GM12872 (cell line): ENCODE results near the gene FBXO7.

Source experiments
- TF ChIP-seq, protein P1 (sequence below): IDR thresholded peaks from 3 replicates; pipeline ENCODE4 v1.5.1; 2011; ENCODE audit warnings: low read depth, mild to moderate bottlenecking, low read length, moderate library complexity; ENCODE audit not compliant: insufficient read depth

The FBXO7 gene

DNA sequence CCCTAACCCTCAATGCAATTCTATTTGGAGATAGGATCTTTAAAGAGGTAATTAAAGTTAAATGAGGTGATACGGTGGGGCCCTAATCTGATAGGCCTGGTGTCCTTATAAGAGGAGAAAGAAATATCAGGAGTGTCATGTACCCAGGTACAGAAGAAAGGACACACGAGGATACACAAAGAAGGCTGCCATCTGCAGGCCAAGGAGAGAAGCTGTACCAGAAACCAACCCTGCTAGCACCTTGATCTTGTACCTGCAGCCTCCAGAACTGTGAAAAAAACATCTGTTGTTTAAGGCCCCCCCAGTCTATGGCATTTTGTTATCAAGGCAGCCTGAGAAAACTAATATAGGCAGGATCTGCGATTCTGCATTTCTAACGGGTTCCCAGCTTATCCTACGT, 44.2 kb downstream of the FBXO7 start:
- TF ChIP-seq, protein P1, sequence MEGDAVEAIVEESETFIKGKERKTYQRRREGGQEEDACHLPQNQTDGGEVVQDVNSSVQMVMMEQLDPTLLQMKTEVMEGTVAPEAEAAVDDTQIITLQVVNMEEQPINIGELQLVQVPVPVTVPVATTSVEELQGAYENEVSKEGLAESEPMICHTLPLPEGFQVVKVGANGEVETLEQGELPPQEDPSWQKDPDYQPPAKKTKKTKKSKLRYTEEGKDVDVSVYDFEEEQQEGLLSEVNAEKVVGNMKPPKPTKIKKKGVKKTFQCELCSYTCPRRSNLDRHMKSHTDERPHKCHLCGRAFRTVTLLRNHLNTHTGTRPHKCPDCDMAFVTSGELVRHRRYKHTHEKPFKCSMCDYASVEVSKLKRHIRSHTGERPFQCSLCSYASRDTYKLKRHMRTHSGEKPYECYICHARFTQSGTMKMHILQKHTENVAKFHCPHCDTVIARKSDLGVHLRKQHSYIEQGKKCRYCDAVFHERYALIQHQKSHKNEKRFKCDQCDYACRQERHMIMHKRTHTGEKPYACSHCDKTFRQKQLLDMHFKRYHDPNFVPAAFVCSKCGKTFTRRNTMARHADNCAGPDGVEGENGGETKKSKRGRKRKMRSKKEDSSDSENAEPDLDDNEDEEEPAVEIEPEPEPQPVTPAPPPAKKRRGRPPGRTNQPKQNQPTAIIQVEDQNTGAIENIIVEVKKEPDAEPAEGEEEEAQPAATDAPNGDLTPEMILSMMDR = peak; percentile 58

GRCh38 chr22:32520612-32521011, 46.0 kb downstream of the FBXO7 start:
- TF ChIP-seq, protein P1 = no peak

- TF ChIP-seq, protein P1 = no peak
Measured at GRCh38 chr22:32522237-32522636, 47.6 kb downstream of the FBXO7 start.

- TF ChIP-seq, protein P1 = no peak
Measured at GRCh38 chr22:32527756-32528155, 53.1 kb downstream of the FBXO7 start.

DNA sequence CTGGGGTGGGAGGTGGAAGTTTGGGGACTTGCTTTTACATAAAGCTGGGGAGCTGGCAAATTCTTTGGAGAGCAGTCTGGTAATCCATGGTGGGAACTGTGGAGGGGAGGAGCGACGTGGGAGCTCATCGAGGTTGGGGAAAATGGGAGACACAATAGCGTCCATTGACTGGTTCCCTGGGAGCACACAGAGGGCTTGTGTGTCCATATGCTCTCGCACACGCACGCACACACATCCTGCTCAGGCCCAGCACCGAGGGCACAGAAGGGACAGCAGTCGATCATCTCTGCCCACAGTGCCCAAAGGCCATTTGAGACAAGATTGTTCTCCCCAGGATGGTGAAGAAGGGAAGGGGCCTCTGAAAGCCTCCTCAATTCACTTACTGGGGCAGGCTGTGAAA, 53.7 kb downstream of the FBXO7 start:
- TF ChIP-seq, protein P1 = no peak

DNA sequence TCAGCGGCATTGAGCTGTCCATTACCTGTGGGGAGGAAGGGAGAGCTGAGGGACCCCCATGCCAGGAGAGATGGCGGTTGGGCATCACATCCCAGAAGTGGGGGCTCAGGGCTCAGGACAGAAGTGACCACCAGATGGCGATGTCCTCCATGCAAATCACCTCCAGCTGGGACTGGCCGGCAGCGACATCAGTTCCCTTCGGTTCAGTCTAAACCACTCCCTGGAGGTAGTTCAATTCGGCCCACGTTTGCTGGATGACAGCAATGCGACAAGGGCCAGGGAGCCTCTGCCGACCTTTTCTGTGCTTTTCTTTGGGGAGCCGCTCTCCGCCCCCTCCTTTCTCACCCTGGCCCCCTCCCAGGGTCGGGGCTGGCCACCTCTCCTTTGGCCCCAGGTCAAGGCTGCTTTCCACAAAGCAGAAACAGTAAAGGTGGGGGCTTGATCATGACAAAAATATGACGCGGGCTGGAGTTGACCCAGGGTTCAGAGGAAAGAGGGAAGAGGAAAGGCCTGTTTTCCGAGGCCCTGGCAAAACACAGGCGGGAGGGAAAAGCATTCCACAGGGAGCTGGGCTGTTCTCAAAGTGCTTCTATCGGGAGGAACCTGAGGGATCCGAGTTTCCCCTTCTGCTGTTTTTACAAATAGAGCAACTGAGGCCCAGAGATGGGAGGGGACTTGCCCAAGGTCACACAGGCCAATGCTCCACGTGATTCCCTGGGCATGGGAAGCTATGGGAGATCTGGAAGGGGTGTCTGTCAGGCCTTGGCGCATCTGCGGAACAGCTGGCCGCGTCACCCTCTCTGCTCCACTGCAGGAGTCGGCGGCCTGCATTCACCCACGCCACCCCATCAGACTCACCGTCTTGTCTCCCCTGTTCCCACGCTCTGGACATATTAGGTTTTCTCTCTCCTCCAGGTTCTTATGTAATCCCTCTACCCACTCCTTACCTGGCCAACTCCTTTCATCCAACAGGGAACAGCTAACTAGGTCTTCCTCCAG, 54.7 kb downstream of the FBXO7 start:
- TF ChIP-seq, protein P1 = peak; percentile 83

DNA sequence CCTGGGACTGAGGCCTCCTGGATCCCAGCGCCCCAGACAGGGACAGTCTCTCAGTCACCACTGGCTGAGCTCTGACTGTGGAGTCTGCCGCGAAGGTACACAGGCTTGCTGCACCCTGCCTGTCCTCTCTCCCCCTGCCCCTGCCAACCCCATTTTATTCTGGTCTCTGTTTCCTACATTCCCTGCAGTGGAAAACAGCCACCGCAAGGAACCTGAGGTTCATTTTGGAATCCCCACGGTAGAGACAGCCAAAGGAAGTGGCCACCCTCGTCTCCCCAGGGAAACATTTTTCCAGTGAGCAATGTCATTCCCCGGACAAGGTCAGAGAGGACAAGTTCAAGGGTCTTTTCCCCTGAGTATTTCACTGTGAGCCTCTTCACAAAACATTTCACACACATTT, 56.6 kb downstream of the FBXO7 start:
- TF ChIP-seq, protein P1 = no peak
